H1 (cell line): Measurements from ENCODE around the gene PARD6A. TPM values are rescaled to one million over a fixed set of nuclear protein-coding genes. Genes with fewer than 3 reads are reported as not detected.

Experiments used
- CBX8 ChIP-seq: fragments of 300-800, 300-1000 bp; sonication (generic); IDR thresholded peaks from 2 replicates; pipeline ENCODE4 v1.7.1; 2016; ENCODE audit warnings: low read depth, low read length, borderline replicate concordance
- E2F6 ChIP-seq: IDR thresholded peaks from 2 replicates; pipeline ENCODE4 v1.6.1; 2012; ENCODE audit warnings: inconsistent platforms
- GABPA ChIP-seq: IDR thresholded peaks from 2 replicates; pipeline ENCODE4 v1.6.1; 2011; ENCODE audit warnings: mild to moderate bottlenecking, low read length, moderate library complexity, borderline replicate concordance; ENCODE audit not compliant: insufficient read depth
- KDM1A ChIP-seq: fragments of 200-600, 300-600 bp; sonication (generic); IDR thresholded peaks from 2 replicates; pipeline ENCODE4 v1.7.1; 2016; ENCODE audit warnings: mild to moderate bottlenecking, low read length, borderline replicate concordance
- SP2 ChIP-seq: IDR thresholded peaks from 2 replicates; pipeline ENCODE4 v1.6.1; 2012; ENCODE audit warnings: mild to moderate bottlenecking, low read length, inconsistent platforms
- TCF12 ChIP-seq: IDR thresholded peaks from 2 replicates; pipeline ENCODE4 v1.6.1; 2011; ENCODE audit warnings: low read depth, mild to moderate bottlenecking, low read length
- YY1 ChIP-seq: IDR thresholded peaks from 2 replicates; pipeline ENCODE4 v1.6.1; 2011; ENCODE audit warnings: low read depth, mild to moderate bottlenecking, low read length
- polyA plus RNA-seq, 7 experiments: library from polyadenylated mRNA; depleted of rRNA in 3 of 7; stranded (reverse) in 5 of 7; unstranded in 2 of 7; fragments of >200 nt in 5 of 7; fragments of 200-250 nt in 2 of 7; gene quantifications; 1 replicate in 5 of 7; 2 replicates in 1 of 7; 4 replicates in 1 of 7; pipeline versions ENCODE4 v1.2.1 to v1.2.3, GENCODE V29; 2011 to 2013; ENCODE audit warnings: missing spikeins in 2 of 7, mixed read lengths in 2 of 7
- total RNA-seq: library from RNA; stranded (reverse); fragmentation: NEBNext Ultra II Directional; extraction: Animal tissue kit (Norgen Biotek cat#: 25700); gene quantifications from 2 replicates; pipeline ENCODE4 v1.2.1, GENCODE V29; 2021

Gene PARD6A
- total and polyA plus RNA-seq, 2 of the 8 experiments (the other 6 are each of a cell fraction or from before 2014, with no cell fraction given), result 15.1 to 21.8 TPM

- TF ChIP-seq CBX8 (no peak), E2F6 (no peak), TCF12 (no peak), SP2 (no peak), YY1 (no peak), GABPA (no peak), KDM1A (no peak)
Measured at GRCh38 chr16:67674851-67675578, 14.3 kb downstream of the PARD6A start (continued).
